ENCODE data around the gene KCNQ4. TPM values are rescaled to one million over a fixed set of nuclear protein-coding genes. Genes with fewer than 3 reads are reported as not detected.
A peak's percentile ranks its signal among the peaks of the same experiment; 100 is the strongest.

Gene KCNQ4
- total and polyA plus RNA-seq, 2 of the 13 experiments (the other 11 are each of a cell fraction or from before 2014, with no cell fraction given): 0.02 to 0.09 TPM

DNA sequence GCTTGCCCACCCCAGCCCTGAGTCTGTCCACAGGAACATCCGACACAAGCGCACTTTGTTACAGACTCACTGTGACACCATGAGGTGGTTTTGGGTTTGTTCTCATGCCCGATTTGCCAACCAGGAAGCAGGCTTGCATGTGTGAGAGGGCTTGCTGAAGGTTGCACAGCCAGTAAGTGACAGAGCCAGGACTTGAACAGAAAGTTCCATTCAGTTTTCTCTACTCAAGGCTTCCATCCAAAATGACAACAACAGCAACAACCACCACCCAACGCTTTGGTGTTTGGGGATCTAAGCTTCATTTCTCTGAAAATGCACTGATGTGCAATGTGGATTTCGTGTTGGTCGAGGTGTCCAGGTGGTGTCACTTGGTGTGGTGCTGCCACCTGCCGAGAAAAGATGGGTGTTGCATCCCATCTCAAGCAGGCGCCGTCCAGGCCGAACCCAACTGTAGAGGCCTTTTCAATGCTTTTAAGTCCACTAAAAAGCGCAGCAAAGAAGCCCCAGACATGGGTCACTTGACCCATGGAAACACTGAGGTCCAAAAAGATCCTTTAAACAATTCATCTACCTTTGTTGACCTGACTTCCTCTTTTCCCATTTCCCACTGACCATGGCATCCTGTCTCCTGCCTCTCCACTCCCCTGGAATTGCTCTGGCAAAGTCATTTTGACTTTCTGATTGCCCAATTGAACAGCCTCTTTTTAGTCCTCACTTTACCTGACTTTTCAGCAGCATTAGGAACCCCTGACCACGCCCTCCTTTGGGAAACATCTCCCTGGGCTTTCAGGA is 66.4 kb downstream of the KCNQ4 start (continued):
- TF ChIP-seq, protein P1, sequence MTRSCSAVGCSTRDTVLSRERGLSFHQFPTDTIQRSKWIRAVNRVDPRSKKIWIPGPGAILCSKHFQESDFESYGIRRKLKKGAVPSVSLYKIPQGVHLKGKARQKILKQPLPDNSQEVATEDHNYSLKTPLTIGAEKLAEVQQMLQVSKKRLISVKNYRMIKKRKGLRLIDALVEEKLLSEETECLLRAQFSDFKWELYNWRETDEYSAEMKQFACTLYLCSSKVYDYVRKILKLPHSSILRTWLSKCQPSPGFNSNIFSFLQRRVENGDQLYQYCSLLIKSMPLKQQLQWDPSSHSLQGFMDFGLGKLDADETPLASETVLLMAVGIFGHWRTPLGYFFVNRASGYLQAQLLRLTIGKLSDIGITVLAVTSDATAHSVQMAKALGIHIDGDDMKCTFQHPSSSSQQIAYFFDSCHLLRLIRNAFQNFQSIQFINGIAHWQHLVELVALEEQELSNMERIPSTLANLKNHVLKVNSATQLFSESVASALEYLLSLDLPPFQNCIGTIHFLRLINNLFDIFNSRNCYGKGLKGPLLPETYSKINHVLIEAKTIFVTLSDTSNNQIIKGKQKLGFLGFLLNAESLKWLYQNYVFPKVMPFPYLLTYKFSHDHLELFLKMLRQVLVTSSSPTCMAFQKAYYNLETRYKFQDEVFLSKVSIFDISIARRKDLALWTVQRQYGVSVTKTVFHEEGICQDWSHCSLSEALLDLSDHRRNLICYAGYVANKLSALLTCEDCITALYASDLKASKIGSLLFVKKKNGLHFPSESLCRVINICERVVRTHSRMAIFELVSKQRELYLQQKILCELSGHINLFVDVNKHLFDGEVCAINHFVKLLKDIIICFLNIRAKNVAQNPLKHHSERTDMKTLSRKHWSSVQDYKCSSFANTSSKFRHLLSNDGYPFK (CRISPR knock-in tag; IDR thresholded peaks at IDR 0.05; ENCODE audit: borderline replicate concordance): no peak
- TF ChIP-seq IKZF4 (CRISPR knock-in tag; IDR thresholded peaks at IDR 0.05; ENCODE audit: borderline replicate concordance, low read depth, not compliant biosample characterization) (no peak), JARID2 (CRISPR knock-in tag; IDR thresholded peaks at IDR 0.05; ENCODE audit: insufficient replicate concordance) (no peak), ZNF558 (CRISPR knock-in tag; IDR thresholded peaks at IDR 0.05; ENCODE audit: borderline replicate concordance) (no peak), JUNB (CRISPR knock-in tag; IDR thresholded peaks at IDR 0.05; ENCODE audit: borderline replicate concordance) (no peak), NFIB (CRISPR knock-in tag; IDR thresholded peaks at IDR 0.05; ENCODE audit: borderline replicate concordance) (no peak), E2F5 (CRISPR knock-in tag; conservative IDR thresholded peaks at IDR 0.05) (no peak), THAP11 (CRISPR knock-in tag; IDR thresholded peaks at IDR 0.05) (0 out of 2 replicates have a peak, but pooled peaks have one; percentile 26), ZNF577 (CRISPR knock-in tag; IDR thresholded peaks at IDR 0.05; ENCODE audit: borderline replicate concordance, low read depth) (no peak), AKAP8 (CRISPR knock-in tag; IDR thresholded peaks at IDR 0.05) (no peak), XRCC5 (optimal IDR thresholded peaks at IDR 0.05; ENCODE audit: low read length) (peak; percentile 43), THAP8 (CRISPR knock-in tag; IDR thresholded peaks at IDR 0.05; ENCODE audit: borderline replicate concordance) (no peak), CSRNP2 (CRISPR knock-in tag; conservative IDR thresholded peaks at IDR 0.05; ENCODE audit: low read depth) (no peak), SETDB1 (CRISPR knock-in tag; IDR thresholded peaks at IDR 0.05; ENCODE audit: borderline replicate concordance) (no peak), SMC3 (IDR thresholded peaks at IDR 0.05; ENCODE audit: low read length) (peak; percentile 84), NONO (IDR thresholded peaks at IDR 0.05) (no peak), NONO (CRISPR knock-in tag; conservative IDR thresholded peaks at IDR 0.05) (no peak)
- TF ChIP-seq, protein P2, sequence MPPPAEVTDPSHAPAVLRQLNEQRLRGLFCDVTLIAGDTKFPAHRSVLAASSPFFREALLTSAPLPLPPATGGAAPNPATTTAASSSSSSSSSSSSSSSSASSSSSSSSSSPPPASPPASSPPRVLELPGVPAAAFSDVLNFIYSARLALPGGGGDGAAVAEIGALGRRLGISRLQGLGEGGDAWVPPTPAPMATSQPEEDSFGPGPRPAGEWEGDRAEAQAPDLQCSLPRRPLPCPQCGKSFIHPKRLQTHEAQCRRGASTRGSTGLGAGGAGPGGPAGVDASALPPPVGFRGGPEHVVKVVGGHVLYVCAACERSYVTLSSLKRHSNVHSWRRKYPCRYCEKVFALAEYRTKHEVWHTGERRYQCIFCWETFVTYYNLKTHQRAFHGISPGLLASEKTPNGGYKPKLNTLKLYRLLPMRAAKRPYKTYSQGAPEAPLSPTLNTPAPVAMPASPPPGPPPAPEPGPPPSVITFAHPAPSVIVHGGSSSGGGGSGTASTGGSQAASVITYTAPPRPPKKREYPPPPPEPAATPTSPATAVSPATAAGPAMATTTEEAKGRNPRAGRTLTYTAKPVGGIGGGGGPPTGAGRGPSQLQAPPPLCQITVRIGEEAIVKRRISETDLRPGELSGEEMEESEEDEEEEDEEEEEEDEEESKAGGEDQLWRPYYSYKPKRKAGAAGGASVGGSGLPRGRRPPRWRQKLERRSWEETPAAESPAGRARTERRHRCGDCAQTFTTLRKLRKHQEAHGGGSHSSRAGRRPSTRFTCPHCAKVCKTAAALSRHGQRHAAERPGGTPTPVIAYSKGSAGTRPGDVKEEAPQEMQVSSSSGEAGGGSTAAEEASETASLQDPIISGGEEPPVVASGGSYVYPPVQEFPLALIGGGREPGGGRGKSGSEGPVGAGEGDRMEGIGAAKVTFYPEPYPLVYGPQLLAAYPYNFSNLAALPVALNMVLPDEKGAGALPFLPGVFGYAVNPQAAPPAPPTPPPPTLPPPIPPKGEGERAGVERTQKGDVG (CRISPR knock-in tag; IDR thresholded peaks at IDR 0.05; ENCODE audit: borderline replicate concordance): no peak

Data from HepG2 (cell line).